ENCODE data around the gene B4GALT3.

B4GALT3 gene

GRCh38 chr1:161128591-161129420 is 48.5 kb downstream of the B4GALT3 start:
- no peak for DNase-seq (ENCODE audit: low spot score)

GRCh38 chr1:161127649-161128048 is 49.7 kb downstream of the B4GALT3 start:
- DNase-seq (ENCODE audit: low spot score), result no peak

- DNase-seq (ENCODE audit: low spot score), result no peak
Observed at GRCh38 chr1:161122967-161123366, 54.3 kb downstream of the B4GALT3 start.

GRCh38 chr1:161121834-161122233 is 55.5 kb downstream of the B4GALT3 start:
- no peak for DNase-seq (ENCODE audit: low spot score)

Data from RKO (cell line).